ENCODE data around the gene GALK1. TPM values are rescaled to one million over a fixed set of nuclear protein-coding genes. Genes with fewer than 3 reads are reported as not detected.

GALK1 gene
- total RNA-seq, 1 donor from 2014 or later = 13.4 TPM

DNA sequence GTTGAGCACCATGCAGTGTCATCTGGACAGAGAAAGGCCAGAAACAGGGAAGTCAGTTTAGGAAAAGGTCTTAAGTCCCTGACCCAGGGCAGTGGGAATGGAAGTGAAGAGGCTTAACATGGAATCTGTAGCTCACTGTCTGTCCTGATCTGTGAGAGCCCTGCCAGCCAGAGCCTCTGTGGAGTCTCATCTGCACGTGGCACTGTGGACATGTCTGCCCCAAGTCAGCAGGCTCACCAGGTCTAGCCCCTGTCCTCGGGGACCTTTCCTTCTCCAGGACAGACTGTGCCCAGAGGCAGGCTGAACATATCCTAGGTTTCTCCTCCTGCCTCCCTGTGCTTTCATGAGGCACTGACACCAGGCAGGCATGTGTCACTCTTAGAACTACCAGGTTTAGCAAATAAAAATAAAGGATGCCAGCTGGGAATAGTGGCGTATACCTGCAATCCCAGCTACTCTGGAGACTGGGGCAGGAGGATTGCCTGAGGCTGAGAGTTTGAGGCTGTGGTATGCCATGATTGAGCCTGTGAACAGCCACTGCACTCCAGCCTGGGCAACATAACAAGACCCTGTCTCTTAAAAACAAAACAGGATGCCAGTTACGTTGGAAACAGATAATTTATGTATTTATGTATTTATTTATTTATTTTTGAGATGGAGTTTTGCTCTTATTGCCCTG is 42.0 kb upstream of the GALK1 start:
- Histone ChIP-seq H3K27me3 (ENCODE audit: control insufficient read depth, insufficient read depth, low read length) (no peaks in the 10 kb centered on the region), H3K36me3 (ENCODE audit: control insufficient read depth, insufficient read depth, low read length) (peaks cover 3% of the 10 kb centered on the region), H3K4me3 (ENCODE audit: low read depth, low read length) (no peak overlapping the region)
- TF ChIP-seq, protein P1, sequence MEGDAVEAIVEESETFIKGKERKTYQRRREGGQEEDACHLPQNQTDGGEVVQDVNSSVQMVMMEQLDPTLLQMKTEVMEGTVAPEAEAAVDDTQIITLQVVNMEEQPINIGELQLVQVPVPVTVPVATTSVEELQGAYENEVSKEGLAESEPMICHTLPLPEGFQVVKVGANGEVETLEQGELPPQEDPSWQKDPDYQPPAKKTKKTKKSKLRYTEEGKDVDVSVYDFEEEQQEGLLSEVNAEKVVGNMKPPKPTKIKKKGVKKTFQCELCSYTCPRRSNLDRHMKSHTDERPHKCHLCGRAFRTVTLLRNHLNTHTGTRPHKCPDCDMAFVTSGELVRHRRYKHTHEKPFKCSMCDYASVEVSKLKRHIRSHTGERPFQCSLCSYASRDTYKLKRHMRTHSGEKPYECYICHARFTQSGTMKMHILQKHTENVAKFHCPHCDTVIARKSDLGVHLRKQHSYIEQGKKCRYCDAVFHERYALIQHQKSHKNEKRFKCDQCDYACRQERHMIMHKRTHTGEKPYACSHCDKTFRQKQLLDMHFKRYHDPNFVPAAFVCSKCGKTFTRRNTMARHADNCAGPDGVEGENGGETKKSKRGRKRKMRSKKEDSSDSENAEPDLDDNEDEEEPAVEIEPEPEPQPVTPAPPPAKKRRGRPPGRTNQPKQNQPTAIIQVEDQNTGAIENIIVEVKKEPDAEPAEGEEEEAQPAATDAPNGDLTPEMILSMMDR (IDR thresholded peaks at IDR 0.05; ENCODE audit: insufficient read depth, low read length, severe bottlenecking) = no peak
- no peak for FAIRE-seq
- DNase-seq (ENCODE audit: low read depth) = no peak

DNA sequence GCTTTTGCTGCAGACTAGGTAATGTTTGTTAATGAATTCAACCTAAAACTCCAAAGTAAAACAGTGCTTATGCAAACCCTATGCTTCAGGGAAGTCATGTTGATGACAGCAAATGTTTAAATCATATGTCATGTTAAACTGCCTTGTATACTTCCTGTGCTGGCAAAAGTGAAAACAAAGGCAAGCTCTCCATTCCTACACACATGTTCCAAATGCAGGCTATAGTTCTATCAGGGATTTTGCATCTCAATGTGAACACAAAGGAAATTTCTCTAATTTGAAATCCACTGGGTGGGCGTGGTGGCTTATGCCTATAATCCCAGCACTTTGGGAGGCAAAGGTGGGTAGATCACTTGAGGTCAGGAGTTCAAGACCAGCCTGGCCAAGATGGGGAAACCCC is 38.9 kb upstream of the GALK1 start:
- Histone ChIP-seq H3K36me3 (ENCODE audit: control insufficient read depth, insufficient read depth, low read length) (peaks cover 6% of the 10 kb centered on the region), H3K4me3 (ENCODE audit: low read depth, low read length) (no peak overlapping the region), H3K27me3 (ENCODE audit: control insufficient read depth, insufficient read depth, low read length) (no peaks in the 10 kb centered on the region)
- TF ChIP-seq, protein P1 (IDR thresholded peaks at IDR 0.05; ENCODE audit: insufficient read depth, low read length, severe bottlenecking) = no peak
- no peak for DNase-seq (ENCODE audit: low read depth)
- FAIRE-seq = no peak

DNA sequence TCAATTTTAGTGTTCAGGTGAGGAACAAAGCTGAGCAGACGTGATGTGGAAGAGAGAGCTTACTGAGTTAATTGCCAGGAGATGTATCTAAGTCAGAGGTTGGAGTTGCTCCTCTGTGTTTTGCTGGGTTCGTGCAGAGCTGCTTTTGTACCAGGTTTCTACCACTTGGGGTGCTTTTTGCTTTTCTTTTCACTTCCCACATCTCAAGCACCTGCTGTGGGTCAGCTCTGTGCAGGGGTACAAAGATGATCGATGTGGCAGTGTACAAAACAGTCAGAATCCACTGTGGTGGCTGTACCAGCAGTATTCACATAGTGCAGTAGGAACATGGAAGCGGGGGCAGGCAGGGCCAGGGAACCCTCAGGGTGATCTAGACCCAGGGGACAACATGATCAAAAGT is 34.4 kb upstream of the GALK1 start:
- TF ChIP-seq, protein P1 (IDR thresholded peaks at IDR 0.05; ENCODE audit: insufficient read depth, low read length, severe bottlenecking) = no peak
- Histone ChIP-seq H3K36me3 (ENCODE audit: control insufficient read depth, insufficient read depth, low read length) (peaks cover 11% of the 10 kb centered on the region), H3K4me3 (ENCODE audit: low read depth, low read length) (no peak overlapping the region), H3K27me3 (ENCODE audit: control insufficient read depth, insufficient read depth, low read length) (no peaks in the 10 kb centered on the region)
- DNase-seq (ENCODE audit: low read depth) (no peak), FAIRE-seq (no peak)

DNA sequence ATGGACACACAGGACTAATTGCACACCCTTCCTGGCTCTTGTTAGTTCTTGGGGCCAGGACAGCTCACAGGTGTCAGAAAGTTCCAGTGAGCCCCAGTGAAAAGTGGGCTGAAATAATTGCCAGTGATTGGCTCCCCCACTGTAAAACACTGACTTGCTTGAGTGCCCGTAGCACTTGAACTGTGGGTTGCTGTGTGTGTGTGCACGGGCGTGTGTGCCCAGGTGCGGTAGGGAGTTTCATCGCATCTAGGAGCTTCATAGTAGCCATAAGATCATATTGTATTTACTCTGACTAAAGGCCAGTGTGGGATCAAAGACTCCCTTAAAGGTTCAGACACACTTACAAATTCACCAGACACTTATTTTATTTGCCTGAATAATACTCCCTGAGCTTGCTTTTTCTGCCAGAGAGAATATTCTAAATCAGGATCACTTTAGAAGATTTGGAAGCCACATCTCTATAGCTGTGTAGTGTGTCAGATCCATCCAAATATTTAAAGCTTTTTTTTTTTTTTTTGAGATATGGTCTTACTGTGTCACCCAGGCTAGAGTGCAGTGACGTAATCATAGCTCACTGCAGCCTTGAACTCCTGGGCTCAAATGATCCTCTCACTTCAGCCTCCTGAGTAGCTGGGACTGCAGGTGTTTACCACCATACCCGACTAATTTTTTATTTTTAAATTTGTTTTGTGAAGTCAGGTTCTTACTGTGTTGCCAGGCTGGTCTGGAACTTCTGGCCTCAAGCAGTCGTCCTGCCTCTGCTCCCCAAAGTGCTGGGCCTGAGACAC is 31.0 kb upstream of the GALK1 start:
- H3K27me3 ChIP-seq (ENCODE audit: control insufficient read depth, insufficient read depth, low read length) = no peaks in the 10 kb centered on the region
- H3K36me3 ChIP-seq (ENCODE audit: control insufficient read depth, insufficient read depth, low read length) = peaks cover 14% of the 10 kb centered on the region
- FAIRE-seq (no peak), DNase-seq (ENCODE audit: low read depth) (no peak)
- H3K4me3 ChIP-seq (ENCODE audit: low read depth, low read length) = no peak overlapping the region
- TF ChIP-seq, protein P1 (IDR thresholded peaks at IDR 0.05; ENCODE audit: insufficient read depth, low read length, severe bottlenecking) = no peak

DNA sequence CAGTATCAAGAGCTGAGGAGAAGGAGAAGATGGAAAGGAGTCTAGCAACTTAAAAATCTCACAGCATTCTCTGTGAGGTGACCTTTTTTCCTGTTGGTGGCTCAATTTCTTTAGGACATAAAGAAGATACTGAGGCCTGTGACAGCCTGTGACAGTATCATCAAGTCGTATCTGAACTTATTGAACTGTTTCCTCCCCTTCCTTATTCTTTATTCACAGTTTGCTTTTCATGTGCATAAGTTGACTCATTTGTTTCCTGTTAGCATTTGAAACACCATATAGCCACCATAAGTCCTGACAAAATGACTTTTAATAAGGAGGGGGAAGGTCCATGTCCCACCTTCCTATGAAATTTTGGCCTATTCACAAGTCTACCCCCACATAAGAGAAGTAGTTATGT is 28.5 kb upstream of the GALK1 start:
- FAIRE-seq (no peak), DNase-seq (ENCODE audit: low read depth) (no peak)
- peaks cover 8% of the 10 kb centered on the region for H3K36me3 ChIP-seq (ENCODE audit: control insufficient read depth, insufficient read depth, low read length)
- no peaks in the 10 kb centered on the region for H3K27me3 ChIP-seq (ENCODE audit: control insufficient read depth, insufficient read depth, low read length)
- H3K4me3 ChIP-seq (ENCODE audit: low read depth, low read length) = no peak overlapping the region
- TF ChIP-seq, protein P1 (IDR thresholded peaks at IDR 0.05; ENCODE audit: insufficient read depth, low read length, severe bottlenecking) = no peak
